ENCODE measurements around the gene NUP62. TPM values are rescaled to one million over a fixed set of nuclear protein-coding genes. Genes with fewer than 3 reads are reported as not detected.
"Not testable (repeated sequence)": the region's sequence is repeated elsewhere in the genome, so short reads cannot be mapped to it uniquely, and the experiment has no call there.

NUP62 gene
- total and polyA plus RNA-seq, 2 experiments from 2014 or later, result 35.1 to 38.5 TPM

DNA sequence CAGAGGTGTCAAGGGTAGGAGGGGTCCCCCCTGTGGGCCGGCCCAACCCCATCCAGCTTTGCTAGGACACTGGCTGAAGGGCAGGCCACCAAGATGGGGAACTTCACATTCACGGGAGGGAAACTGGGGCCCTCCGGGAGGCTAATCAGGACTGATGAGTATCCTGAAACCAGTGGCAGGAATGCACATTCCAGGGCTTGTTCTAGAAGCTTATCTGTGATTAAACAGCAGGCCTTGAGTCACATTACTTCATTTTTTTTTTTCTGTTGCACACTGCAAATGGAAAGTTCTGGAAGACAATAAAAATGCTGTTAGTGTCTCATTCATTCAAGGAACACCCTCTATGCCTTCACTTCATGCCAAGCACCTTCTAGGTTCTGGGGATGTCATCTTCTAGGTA is 47.2 kb upstream of the NUP62 start:
- WGBS, 2 experiments (ENCODE audit: low coverage in 1 of 2, low lambda C conversion rate in 2 of 2, missing lambda C conversion rate in 2 of 2), result 78 to 80% methylated on average over 3 of the region's 3 CpGs
- Histone ChIP-seq H3K4me3 (no peak overlapping the region), H3K4me1 (ENCODE audit: insufficient read depth) (no peaks in the 10 kb centered on the region), H3K79me2 (ENCODE audit: insufficient read depth) (no peaks in the 10 kb centered on the region), H3K27ac (no peak overlapping the region), H4K20me1 (ENCODE audit: insufficient read depth) (no peaks in the 10 kb centered on the region), H3K9me3 (ENCODE audit: low read depth) (no peaks in the 10 kb centered on the region), H3K9ac (no peak overlapping the region), H3K4me2 (ENCODE audit: unreplicated experiment) (no peak overlapping the region), H3F3A (ENCODE audit: insufficient read depth) (no peaks in the 10 kb centered on the region), H3K27me3 (replicated peaks; ENCODE audit: insufficient read depth) (no peaks in the 10 kb centered on the region), H2AFZ (no peak overlapping the region), H3K9me2 (ENCODE audit: insufficient read depth) (no peaks in the 10 kb centered on the region), H3K36me3 (ENCODE audit: low read depth) (no peaks in the 10 kb centered on the region)
- no peak for TF ChIP-seq EZH2phosphoT487 (IDR thresholded peaks at IDR 0.05; ENCODE audit: insufficient read depth, low read depth)
- TF ChIP-seq EZH2 (IDR thresholded peaks at IDR 0.05; ENCODE audit: insufficient read depth, poor library complexity, severe bottlenecking), result no peak
- in situ Hi-C loops (cut with MboI), result no loop called here
- peak; percentile 19 for DNase-seq

DNA sequence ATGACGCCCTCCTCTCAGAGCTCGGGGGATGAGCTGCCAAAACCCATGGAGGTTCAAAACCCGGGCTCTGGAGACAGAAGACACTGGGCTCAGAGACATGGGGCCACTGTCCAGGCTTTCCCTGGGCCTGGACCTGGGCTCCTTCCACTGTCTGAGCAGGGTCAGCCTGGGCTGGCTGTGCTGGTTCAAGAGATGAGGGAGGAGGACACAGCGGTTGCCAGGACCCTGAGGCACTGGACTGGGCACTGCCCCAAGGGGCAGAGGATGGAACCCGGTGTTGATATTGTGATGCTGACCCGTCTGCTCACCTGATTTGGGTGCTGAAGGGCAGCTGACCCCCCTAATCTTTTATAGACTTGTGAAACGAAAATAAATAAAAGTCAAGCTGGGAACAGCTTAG is 45.7 kb upstream of the NUP62 start:
- Histone ChIP-seq H3K79me2 (ENCODE audit: insufficient read depth) (no peaks in the 10 kb centered on the region), H3K9me2 (ENCODE audit: insufficient read depth) (no peaks in the 10 kb centered on the region)
- WGBS, 2 experiments (ENCODE audit: low coverage in 1 of 2, low lambda C conversion rate in 2 of 2, missing lambda C conversion rate in 2 of 2), result 85 to 89% methylated on average over 7 of the region's 7 CpGs

DNA sequence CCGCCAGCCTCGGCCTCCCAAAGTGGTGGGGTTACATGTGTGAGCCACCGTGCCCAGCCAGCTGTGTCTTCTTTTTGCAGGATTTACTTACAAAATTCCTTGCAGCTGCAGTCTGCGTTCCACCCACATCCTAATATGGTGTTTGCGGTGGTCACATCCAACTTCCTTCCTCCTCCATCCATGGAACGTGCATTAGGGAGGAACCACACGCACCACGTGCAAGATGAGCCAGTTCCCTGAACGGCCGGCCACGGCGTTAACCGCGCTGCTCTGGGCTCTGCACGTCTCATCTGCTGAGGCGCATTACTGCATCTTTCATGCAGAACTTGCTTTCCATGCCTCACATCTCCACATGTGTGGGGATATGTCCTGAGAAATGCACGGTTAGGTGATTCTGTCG is 44.7 kb upstream of the NUP62 start:
- Histone ChIP-seq H3K36me3 (ENCODE audit: low read depth) (no peaks in the 10 kb centered on the region), H2AFZ (no peak overlapping the region), H3K27ac (no peak overlapping the region), H3K4me1 (ENCODE audit: insufficient read depth) (no peaks in the 10 kb centered on the region), H3K79me2 (ENCODE audit: insufficient read depth) (no peaks in the 10 kb centered on the region), H3K9me2 (ENCODE audit: insufficient read depth) (no peaks in the 10 kb centered on the region), H3F3A (ENCODE audit: insufficient read depth) (no peaks in the 10 kb centered on the region), H3K4me2 (ENCODE audit: unreplicated experiment) (no peak overlapping the region), H3K9me3 (ENCODE audit: low read depth) (no peaks in the 10 kb centered on the region), H4K20me1 (ENCODE audit: insufficient read depth) (no peaks in the 10 kb centered on the region), H3K9ac (no peak overlapping the region), H3K27me3 (replicated peaks; ENCODE audit: insufficient read depth) (no peaks in the 10 kb centered on the region), H3K4me3 (no peak overlapping the region)
- in situ Hi-C loops (cut with MboI), result no loop called here
- TF ChIP-seq EZH2phosphoT487 (IDR thresholded peaks at IDR 0.05; ENCODE audit: insufficient read depth, low read depth) (no peak), EZH2 (IDR thresholded peaks at IDR 0.05; ENCODE audit: insufficient read depth, poor library complexity, severe bottlenecking) (no peak)
- WGBS, 2 experiments (ENCODE audit: low coverage in 1 of 2, low lambda C conversion rate in 2 of 2, missing lambda C conversion rate in 2 of 2), result 80 to 84% methylated on average over 17 to 18 of the region's 18 CpGs
- DNase-seq, result no peak

More for the DNA sequence above, 45.7 kb upstream of the NUP62 start:
- TF ChIP-seq EZH2 (IDR thresholded peaks at IDR 0.05; ENCODE audit: insufficient read depth, poor library complexity, severe bottlenecking) (no peak), EZH2phosphoT487 (IDR thresholded peaks at IDR 0.05; ENCODE audit: insufficient read depth, low read depth) (no peak)
- Histone ChIP-seq H3K27me3 (replicated peaks; ENCODE audit: insufficient read depth) (no peaks in the 10 kb centered on the region), H2AFZ (no peak overlapping the region), H3K4me3 (no peak overlapping the region), H3K9me3 (ENCODE audit: low read depth) (no peaks in the 10 kb centered on the region), H4K20me1 (ENCODE audit: insufficient read depth) (no peaks in the 10 kb centered on the region), H3K27ac (no peak overlapping the region), H3K9ac (no peak overlapping the region), H3K4me1 (ENCODE audit: insufficient read depth) (no peaks in the 10 kb centered on the region), H3F3A (ENCODE audit: insufficient read depth) (no peaks in the 10 kb centered on the region), H3K36me3 (ENCODE audit: low read depth) (no peaks in the 10 kb centered on the region), H3K4me2 (ENCODE audit: unreplicated experiment) (no peak overlapping the region)
- no peak for DNase-seq
- in situ Hi-C loops (cut with MboI), result no loop called here

DNA sequence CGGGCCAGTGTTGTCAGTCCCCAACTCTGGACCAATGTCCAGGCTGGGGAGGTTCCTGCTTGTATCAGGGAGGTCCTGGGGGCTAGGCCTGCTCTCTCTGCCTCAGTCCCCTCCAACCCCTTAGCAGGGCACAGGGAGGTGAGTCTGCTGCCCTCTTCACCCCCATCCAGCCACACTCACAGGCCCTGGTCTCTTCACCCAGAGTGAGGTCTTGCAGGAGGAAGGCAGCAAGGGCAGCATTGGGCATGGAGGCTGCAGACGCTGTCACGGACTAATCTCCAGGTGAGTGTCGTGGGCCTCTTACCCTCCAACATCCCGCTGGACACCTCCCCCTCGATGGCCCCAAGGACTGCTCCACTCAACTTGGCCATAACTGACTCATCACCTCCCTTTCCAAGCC is 43.5 kb upstream of the NUP62 start:
- Histone ChIP-seq H3K27ac (no peak overlapping the region), H4K20me1 (ENCODE audit: insufficient read depth) (no peaks in the 10 kb centered on the region), H3K36me3 (ENCODE audit: low read depth) (no peaks in the 10 kb centered on the region), H3K4me2 (ENCODE audit: unreplicated experiment) (no peak overlapping the region), H3K9me2 (ENCODE audit: insufficient read depth) (no peaks in the 10 kb centered on the region), H3F3A (ENCODE audit: insufficient read depth) (no peaks in the 10 kb centered on the region), H3K9me3 (ENCODE audit: low read depth) (no peaks in the 10 kb centered on the region), H3K79me2 (ENCODE audit: insufficient read depth) (no peaks in the 10 kb centered on the region), H3K27me3 (replicated peaks; ENCODE audit: insufficient read depth) (no peaks in the 10 kb centered on the region), H3K9ac (no peak overlapping the region), H3K4me1 (ENCODE audit: insufficient read depth) (no peaks in the 10 kb centered on the region), H2AFZ (no peak overlapping the region), H3K4me3 (no peak overlapping the region)
- in situ Hi-C loops (cut with MboI), result no loop called here
- TF ChIP-seq EZH2 (IDR thresholded peaks at IDR 0.05; ENCODE audit: insufficient read depth, poor library complexity, severe bottlenecking) (no peak), EZH2phosphoT487 (IDR thresholded peaks at IDR 0.05; ENCODE audit: insufficient read depth, low read depth) (no peak)
- no peak for DNase-seq
- WGBS, 2 experiments (ENCODE audit: low coverage in 1 of 2, low lambda C conversion rate in 2 of 2, missing lambda C conversion rate in 2 of 2), result 67 to 74% methylated on average over 6 of the region's 6 CpGs

DNA sequence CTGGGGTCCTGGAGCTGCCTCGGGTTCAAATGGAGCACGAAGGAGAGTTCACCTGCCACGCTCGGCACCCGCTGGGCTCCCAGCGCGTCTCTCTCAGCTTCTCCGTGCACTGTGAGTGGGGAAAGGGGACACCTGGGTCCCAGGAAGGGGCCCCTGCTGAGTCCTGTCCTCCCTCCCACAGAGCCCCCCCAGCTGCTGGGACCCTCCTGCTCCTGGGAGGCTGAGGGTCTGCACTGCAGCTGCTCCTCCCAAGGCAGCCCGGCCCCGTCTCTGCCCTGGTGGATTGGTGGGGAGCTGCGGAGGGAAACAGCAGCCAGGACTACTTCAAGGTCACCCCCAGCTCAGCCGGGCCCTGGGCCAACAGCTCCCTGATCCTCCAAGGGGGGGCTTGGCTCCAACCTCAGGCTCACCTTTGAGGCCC is 42.7 kb upstream of the NUP62 start:
- no peak for DNase-seq
- H3K4me3 ChIP-seq, result no peak overlapping the region
- no peak overlapping the region for H3K27ac ChIP-seq
- no peaks in the 10 kb centered on the region for H3K9me3 ChIP-seq (ENCODE audit: low read depth)
- H3K9me2 ChIP-seq (ENCODE audit: insufficient read depth), result no peaks in the 10 kb centered on the region
- H2AFZ ChIP-seq, result no peak overlapping the region
- no peaks in the 10 kb centered on the region for H3F3A ChIP-seq (ENCODE audit: insufficient read depth)
- no peak overlapping the region for H3K4me2 ChIP-seq (ENCODE audit: unreplicated experiment)
- no peaks in the 10 kb centered on the region for H3K79me2 ChIP-seq (ENCODE audit: insufficient read depth)
- H3K4me1 ChIP-seq (ENCODE audit: insufficient read depth), result no peaks in the 10 kb centered on the region
- H3K9ac ChIP-seq, result no peak overlapping the region
- no peaks in the 10 kb centered on the region for H3K36me3 ChIP-seq (ENCODE audit: low read depth)
- in situ Hi-C loops (cut with MboI), result no loop called here
- no peak for TF ChIP-seq EZH2phosphoT487 (IDR thresholded peaks at IDR 0.05; ENCODE audit: insufficient read depth, low read depth)
- no peak for TF ChIP-seq EZH2 (IDR thresholded peaks at IDR 0.05; ENCODE audit: insufficient read depth, poor library complexity, severe bottlenecking)
- H4K20me1 ChIP-seq (ENCODE audit: insufficient read depth), result no peaks in the 10 kb centered on the region
- no peaks in the 10 kb centered on the region for H3K27me3 ChIP-seq (replicated peaks; ENCODE audit: insufficient read depth)
- 39 to 53% methylated on average over 8 to 12 of the region's 12 CpGs for WGBS, 2 experiments (ENCODE audit: low coverage in 1 of 2, low lambda C conversion rate in 2 of 2, missing lambda C conversion rate in 2 of 2)

DNA sequence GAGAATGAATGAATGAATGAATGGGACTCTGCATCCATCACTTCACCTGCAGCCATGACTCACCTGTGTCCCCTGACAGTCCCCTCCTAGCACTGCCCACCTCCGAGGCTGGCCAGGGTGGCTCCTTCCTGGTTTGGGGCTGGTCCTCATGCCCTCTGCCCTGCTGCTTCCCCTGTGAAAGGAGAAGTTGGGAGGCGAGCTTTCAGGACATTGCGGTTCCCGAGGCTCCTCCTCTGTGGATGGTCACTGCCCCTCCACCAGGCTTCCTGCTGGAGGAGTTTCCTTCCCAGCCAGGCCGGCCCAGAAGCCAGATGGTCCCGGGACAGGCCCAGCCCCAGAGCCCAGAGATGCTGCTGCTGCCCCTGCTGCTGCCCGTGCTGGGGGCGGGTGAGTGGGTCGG is 40.1 kb upstream of the NUP62 start:
- H3K4me2 ChIP-seq (ENCODE audit: unreplicated experiment); H3K4me3 ChIP-seq; DNase-seq; H3F3A ChIP-seq (ENCODE audit: insufficient read depth); H3K9me2 ChIP-seq (ENCODE audit: insufficient read depth); H3K9me3 ChIP-seq (ENCODE audit: low read depth); H3K79me2 ChIP-seq (ENCODE audit: insufficient read depth); H3K27ac ChIP-seq; H4K20me1 ChIP-seq (ENCODE audit: insufficient read depth); H3K9ac ChIP-seq; H2AFZ ChIP-seq; H3K36me3 ChIP-seq (ENCODE audit: low read depth); in situ Hi-C loops (cut with MboI); H3K27me3 ChIP-seq (replicated peaks; ENCODE audit: insufficient read depth); H3K4me1 ChIP-seq (ENCODE audit: insufficient read depth): not testable (repeated sequence)
- 7 to 26% methylated on average over 3 to 5 of the region's 9 CpGs for WGBS, 2 experiments (ENCODE audit: low coverage in 1 of 2, low lambda C conversion rate in 2 of 2, missing lambda C conversion rate in 2 of 2)

Data from GM23248 (cell line).